Astrocyte of the cerebellum (primary cell): ENCODE data around the gene SYT7.

Experiments
- DNase-seq: peaks from one replicate; pipeline ENCODE4 v3.0.0-alpha.2; 2011; ENCODE audit warnings: low read depth
- H3K4me3 ChIP-seq: 2 replicates; pipeline ENCODE4 v1.5.1; 2011; ENCODE audit warnings: mild to moderate bottlenecking, low read depth, low read length, moderate library complexity
- CTCF ChIP-seq: IDR thresholded peaks from 2 replicates; pipeline ENCODE4 v1.5.1; 2012; ENCODE audit warnings: low read length, low read depth, moderate library complexity, mild to moderate bottlenecking; ENCODE audit errors: missing control alignments
- in situ Hi-C: cut with HindIII; loops from 2 replicates; pipeline ENCODE4 v1.10.0; 2017; ENCODE audit warnings: low sequenced_read_pairs

The SYT7 gene

GRCh38 chr11:61586792-61587430, 6.0 kb upstream of the SYT7 start:
- TF ChIP-seq CTCF: no peak
- in situ Hi-C loops: no loop called here
- no peak for DNase-seq
- no peak overlapping the region for H3K4me3 ChIP-seq

GRCh38 chr11:61585115-61585514, 4.2 kb upstream of the SYT7 start:
- H3K4me3 ChIP-seq: no peak overlapping the region
- DNase-seq: no peak
- in situ Hi-C loops: no loop called here
- TF ChIP-seq CTCF: no peak

- DNase-seq: no peak
- H3K4me3 ChIP-seq: no peak overlapping the region
- TF ChIP-seq CTCF: no peak
- in situ Hi-C loops: no loop called here
Observed at GRCh38 chr11:61581931-61582330, 1.1 kb upstream of the SYT7 start.

GRCh38 chr11:61580271-61580888, 496 bp downstream of the SYT7 start:
- no peak for DNase-seq
- in situ Hi-C loops: no loop called here
- TF ChIP-seq CTCF: no peak
- peak overlapping the region; percentile 18 for H3K4me3 ChIP-seq

- no peak for DNase-seq
- TF ChIP-seq CTCF: no peak
- H3K4me3 ChIP-seq: peak overlapping the region; percentile 18
- in situ Hi-C loops: loop anchor here (5.0 kb wide), 1 partner anchor 33 kb away; no protein-coding TSS in a partner anchor
Observed at GRCh38 chr11:61579676-61580270, 1.1 kb downstream of the SYT7 start.

GRCh38 chr11:61578819-61579675, 1.8 kb downstream of the SYT7 start:
- in situ Hi-C loops: loop anchor here (5.0 kb wide), 1 partner anchor 33 kb away; no protein-coding TSS in a partner anchor
- no peak for TF ChIP-seq CTCF
- DNase-seq: no peak
- H3K4me3 ChIP-seq: no peak overlapping the region
